Neural progenitor cell (in vitro differentiated cells): Measurements from ENCODE around the gene PTTG1IP.

ENCODE experiments used
- EZH2 ChIP-seq: fragments of 200-600 bp; sonication (generic); IDR thresholded peaks from 2 replicates; pipeline ENCODE4 v1.6.1; 2017; ENCODE audit warnings: antibody characterized with exemption, mild to moderate bottlenecking, moderate library complexity
- TF ChIP-seq, protein P1 (sequence below): fragments of 200-600 bp; sonication (generic); IDR thresholded peaks from 2 replicates; pipeline ENCODE4 v1.5.1; 2017; ENCODE audit warnings: antibody characterized with exemption, mild to moderate bottlenecking

DNA sequence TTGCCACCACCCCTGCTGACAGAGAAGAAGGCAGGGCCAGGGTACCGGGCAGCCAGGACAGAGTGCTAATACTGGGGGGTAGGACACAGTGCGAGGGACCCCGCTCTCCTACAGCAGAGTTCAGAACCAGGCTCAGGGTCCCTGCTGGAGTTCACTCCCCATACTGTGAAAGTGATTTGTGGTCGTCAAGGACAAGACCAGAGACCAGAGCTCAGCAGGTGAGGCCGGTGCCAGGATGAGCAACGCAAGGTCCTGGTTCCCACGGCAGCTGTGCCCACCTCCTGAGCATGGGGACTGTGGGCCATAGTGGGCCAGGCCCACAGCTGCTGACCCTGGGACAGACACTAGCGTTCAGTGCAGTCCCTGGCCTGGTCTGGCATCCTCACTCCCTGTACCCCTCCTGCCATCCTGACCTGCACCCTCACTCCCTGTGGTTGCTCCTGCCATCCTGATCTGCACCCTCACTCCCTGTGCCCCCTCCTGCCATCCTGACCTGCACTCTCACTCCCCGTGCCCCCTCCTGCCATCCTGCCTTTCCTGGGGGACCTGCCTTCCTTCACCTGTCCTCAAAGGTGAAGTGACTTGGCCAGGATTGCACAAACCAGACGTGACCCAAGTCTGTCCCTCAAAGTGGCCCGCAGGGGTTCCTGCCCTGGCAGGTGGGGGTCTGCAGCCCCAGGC, 13.8 kb upstream of the PTTG1IP start:
- TF ChIP-seq, protein P1, sequence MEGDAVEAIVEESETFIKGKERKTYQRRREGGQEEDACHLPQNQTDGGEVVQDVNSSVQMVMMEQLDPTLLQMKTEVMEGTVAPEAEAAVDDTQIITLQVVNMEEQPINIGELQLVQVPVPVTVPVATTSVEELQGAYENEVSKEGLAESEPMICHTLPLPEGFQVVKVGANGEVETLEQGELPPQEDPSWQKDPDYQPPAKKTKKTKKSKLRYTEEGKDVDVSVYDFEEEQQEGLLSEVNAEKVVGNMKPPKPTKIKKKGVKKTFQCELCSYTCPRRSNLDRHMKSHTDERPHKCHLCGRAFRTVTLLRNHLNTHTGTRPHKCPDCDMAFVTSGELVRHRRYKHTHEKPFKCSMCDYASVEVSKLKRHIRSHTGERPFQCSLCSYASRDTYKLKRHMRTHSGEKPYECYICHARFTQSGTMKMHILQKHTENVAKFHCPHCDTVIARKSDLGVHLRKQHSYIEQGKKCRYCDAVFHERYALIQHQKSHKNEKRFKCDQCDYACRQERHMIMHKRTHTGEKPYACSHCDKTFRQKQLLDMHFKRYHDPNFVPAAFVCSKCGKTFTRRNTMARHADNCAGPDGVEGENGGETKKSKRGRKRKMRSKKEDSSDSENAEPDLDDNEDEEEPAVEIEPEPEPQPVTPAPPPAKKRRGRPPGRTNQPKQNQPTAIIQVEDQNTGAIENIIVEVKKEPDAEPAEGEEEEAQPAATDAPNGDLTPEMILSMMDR, result no peak
- TF ChIP-seq EZH2, result no peak
